Femur (tissue), 1 donor: Measurements from ENCODE around the gene EDEM2.
"Not testable (repeated sequence)": the region's sequence is repeated elsewhere in the genome, so short reads cannot be mapped to it uniquely, and the experiment has no call there.

Experiments used
- DNase-seq: peaks from one replicate; pipeline ENCODE4 v3.0.0-alpha.2; 2017

EDEM2 gene

DNA sequence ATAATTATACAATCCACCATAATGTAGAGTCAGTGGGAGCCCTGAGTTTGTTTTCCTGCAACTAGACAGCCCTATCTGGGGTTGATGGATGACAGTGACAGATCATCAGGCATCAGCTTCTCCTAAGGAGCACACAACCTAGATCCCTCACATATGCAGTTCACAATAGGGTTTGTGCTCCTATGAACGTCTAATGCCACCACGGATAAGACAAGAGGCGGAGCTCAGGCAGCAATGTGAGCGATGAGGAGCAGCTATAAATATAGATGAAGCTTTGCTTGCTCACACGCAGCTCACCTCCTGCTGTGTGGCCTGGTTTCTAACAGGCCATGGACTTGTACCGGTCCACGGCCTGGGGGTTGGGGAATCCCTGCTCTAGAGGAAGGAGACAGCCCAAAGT is 25.9 kb downstream of the EDEM2 start:
- DNase-seq, result no peak

- no peak for DNase-seq
Observed at GRCh38 chr20:35120012-35120701, 27.0 kb downstream of the EDEM2 start.

DNA sequence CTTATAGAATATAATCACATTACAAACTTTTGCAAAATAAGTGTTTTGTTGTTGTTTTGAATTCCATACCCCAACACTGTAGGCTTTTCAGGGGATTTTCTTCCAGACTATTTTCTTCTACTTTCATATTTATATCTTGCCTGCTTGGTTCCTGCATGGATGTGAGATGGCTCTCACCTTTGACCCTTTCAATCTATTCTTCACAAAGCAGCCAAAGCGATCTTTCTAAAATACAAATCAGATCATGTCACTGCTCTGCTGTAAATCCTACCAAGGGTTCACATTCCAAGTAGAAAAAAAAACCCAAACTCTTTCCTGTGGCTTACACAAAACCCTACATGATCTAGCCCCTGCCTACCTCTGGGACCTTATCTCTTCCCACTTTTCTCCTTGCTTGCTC is 29.5 kb downstream of the EDEM2 start:
- no peak for DNase-seq

DNA sequence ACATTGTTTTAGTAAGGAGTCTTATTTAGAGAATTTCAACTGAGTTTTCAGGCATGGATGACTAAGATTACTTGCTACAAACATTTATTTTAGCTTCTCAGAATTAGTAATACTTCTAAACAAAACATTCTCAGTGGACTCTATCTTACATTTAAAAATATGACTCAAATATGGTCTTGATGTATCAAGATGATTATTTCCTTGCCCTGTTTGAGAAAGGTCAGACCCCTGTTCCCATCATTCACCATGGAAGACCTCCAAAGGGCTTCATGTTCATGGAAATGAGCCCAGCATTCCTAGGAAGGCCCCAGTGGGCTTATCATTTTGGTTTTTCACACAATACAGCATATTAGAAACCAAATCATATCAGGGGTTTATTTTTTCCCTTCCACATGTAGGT is 29.9 kb downstream of the EDEM2 start:
- DNase-seq, result no peak

DNA sequence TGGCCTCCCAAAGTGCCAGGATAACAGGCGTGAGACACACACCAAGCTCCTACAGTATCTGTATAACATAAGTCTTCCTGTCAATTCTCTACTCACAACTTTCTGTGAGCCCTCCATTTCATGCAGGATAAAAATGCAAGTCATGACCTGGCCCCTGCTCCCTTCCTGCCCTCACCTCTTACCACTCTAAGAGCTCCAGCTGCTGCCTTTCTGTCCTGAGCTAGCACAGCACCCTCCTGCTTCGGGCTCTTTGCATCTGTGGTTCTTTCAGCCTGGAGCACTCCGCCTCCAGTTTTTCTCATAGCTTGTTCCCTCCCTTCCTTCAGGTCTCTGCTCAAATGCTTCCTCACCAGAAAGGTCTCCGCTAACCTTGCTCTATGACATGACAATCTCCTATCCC is 30.9 kb downstream of the EDEM2 start:
- DNase-seq, result no peak

DNA sequence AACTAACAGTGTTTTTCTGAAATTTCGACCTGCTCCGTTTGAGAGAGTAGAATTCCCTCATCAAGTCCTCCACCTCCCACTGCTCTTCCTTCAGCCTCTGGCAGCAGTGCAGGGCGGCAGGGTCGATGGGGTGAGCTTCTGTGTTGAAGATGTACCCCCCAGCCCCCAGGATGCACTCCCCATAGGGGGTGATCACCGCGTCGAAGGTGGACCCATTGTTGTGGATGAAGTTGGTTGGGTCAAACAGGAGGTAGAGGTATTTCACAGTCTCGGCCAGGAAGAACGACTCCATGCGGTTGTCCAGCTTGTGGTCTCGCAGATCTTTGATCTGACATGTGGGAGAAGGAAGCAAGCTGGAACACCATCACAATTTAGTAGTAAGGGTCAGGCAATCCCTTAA is 31.5 kb downstream of the EDEM2 start:
- DNase-seq, result no peak

- not testable (repeated sequence) for DNase-seq
Observed at GRCh38 chr20:35112276-35112675, 34.9 kb downstream of the EDEM2 start.

GRCh38 chr20:35111141-35111888 is 35.8 kb downstream of the EDEM2 start:
- no peak for DNase-seq

DNA sequence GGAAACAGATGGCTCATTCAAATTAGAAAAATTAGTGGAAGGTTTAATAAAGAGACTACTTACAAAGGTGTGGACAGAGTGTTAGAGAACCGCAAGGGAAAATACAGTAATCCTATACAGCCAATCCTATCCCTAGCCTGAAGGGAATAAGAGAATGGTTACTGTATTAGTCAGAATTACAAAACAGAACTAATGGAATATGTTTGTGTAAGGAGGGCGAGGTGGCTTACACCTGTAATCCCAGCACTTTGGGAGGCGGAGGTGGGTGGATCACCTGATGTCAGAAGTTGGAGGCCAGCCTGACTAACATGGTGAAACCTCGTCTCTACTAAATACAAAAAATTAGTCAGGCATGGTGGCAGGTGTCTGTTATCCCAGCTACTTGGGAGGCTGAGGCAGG is 38.2 kb downstream of the EDEM2 start:
- no peak for DNase-seq

DNA sequence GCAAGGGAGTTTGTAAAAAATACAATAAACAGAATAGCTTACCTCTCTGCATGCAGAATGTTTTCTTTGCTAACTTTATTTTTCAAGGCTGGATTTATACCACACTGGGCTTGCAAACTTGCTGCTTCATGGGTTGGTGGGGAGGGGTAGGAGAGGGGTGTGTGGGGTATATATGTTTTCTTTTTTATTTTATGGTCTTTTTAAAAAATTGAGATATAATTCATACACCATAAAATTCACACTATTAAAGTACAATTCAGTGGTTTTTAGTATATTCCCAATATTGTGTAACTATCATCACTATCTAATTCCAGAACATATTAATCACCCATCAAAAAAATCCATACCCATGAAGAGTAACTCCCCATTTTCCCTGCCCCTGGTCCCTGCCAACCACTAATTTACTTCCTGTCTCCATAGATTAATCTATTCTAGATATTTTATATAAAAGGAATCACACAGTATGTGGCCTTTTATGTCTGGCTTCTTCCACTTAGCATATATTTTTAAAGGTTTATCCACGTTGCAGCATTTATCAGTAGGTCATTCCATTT is 40.2 kb downstream of the EDEM2 start:
- no peak for DNase-seq

GRCh38 chr20:35104685-35105295 is 42.3 kb downstream of the EDEM2 start:
- DNase-seq, result no peak

DNA sequence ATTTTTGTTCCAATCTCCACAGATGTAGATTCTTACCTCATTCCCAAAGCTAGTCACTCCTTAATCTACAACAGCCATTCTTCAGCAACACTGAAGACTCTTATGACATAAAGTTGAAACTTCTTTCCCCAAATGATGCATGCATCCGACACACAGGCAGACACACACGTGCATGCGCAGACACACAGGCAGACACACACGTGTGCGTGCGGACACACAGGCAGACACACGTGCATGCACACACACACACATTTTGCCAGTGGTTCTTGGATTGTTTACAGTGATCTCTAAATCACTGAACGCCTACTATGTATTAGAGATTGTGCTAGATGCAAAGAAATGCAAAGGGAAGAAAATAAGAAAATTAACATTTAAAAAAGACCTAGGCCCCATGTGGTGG is 45.5 kb downstream of the EDEM2 start:
- no peak for DNase-seq

DNA sequence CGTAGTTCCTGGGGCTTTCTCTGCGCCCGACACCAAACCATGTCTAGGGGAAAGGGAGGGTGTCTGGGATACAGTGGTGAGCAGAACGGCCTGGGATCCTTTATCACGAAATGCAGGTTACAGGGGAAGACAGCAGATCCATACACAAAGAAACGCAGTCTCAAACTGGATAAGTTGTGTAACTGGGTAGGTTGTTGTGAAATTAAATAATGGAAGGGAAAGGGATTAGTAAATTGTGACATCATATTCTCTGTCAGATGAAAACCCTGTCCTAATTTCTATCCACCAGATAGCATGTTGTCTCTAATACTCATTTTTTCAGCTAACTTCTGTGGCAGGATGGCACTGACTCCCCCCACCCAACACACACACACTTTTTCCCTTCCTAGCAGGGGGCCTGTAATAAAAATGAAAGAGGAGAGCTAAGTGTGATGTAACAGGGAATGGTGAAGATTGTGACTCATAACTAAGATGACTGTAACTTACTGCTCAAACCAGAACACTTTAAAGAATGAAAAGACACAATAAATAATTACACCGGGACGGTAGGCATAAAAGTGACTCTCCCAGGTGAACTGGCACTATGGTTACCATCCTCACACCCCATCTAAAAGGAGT is 53.8 kb downstream of the EDEM2 start:
- DNase-seq, result no peak

DNA sequence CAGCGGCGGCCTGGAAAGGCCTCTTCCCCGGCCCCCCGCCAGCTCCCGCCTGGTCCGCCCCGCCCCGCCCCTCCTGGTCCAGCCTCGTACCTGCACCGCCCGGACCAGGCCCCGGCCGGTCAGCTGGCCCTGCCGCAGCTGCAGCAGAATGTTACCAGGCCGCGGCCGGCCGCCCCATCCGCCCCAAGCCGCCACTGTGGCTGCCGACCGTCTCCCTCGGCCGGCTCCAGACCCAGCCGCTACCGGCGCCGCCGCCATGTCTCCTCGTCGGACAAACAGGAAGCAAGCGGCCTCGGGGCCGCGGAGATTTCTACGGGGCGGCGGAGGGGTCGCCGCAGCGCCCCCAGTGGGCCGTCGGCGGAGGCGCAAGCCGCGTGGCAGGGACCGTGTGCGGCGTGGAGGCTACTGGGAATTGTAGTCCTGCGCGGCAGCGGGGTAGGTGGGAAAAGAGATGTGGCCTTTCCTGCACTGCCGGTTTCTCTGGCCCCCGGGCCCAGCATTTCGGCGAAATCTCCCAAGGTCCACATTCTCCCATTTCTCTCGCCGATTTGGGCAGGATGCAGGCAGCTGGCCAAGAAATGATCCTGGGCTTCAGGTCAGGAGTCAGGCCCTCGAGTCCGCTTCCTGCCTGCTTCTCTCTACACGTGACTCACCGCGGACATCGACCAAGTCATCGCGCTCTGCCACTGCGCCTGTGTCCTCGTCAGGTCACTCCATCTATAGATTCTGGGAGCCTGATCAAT is 54.4 kb downstream of the EDEM2 start, which contains the start of gene TRPC4AP:
Gene TRPC4AP (minus strand): TSS at position 284 of the 743 bp plus-strand sequence. CDS start 26 bp downstream, at position 258.
- DNase-seq, result peak; percentile 94

DNA sequence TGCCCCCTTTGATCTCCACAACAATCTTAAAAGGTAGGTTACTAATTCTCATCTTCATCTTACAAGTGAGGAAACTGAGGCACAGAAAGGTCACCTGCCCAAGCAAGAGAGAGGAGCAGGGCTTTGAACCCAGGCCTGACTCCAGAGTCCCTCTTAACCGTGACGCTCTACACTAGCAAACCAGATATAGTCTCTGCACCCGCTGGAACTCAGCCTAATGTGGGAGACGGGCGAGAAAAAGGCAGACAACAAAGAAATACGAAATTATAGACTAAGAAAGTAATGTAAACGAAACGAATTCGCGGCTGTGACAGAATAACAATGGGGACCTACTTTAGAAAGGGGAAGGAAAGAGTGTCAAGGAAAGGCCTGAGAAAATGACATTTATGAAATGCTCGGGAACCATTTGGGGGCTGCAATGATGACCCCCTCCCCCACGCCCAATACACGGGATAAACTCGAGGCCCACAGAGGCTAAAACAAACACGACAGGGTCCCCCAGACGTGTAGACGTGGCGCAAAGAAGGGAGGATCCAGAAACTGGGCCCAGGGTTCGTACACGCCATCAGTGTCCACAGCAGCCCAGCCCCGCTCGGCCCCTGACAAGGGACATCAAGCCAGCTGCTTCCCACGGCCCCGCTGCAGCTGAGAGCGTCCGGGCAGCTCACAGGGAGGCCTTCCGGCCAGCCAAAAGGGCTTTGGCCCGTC is 55.2 kb downstream of the EDEM2 start:
- DNase-seq, result no peak

DNA sequence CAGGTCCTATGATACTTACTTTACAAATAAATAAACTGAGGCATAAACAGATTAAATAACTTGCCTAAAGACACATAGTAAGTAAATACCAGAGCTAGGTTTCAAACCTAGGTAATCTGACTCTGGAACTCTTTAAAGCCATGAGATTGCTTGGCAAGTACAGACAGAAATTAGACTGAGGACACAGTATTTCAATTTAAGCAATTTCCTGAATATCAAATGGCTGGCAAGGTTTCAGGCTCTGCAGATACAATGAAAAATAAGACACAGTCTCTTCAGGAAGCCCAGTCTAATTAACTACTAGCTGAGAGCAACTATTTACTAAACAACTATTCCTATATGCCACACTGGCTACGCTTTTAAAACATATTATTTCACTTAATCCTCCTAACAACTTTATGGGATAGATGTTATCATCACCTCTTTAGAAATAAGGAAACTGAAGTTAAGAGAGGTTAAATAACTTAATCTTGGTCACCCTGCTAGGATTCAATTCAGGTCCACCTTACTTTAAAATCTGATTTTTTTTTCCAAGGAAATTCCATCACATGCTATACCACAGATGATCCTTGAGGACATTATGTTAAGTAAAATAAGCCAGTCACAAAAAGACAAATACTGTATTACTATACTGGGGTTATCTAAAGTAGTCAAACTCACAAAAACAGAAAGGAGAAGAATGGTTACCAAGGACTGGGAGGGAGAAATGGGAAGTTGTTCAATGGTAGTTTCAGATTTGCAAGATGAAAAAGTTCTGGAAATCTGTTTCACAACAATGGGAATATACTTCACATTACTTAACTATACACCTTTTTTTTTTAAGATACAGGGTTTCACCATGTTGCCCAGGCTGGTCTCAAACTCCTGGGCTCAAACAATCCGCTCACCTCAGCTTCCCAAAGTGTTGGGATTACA is 58.6 kb downstream of the EDEM2 start:
- no peak for DNase-seq

DNA sequence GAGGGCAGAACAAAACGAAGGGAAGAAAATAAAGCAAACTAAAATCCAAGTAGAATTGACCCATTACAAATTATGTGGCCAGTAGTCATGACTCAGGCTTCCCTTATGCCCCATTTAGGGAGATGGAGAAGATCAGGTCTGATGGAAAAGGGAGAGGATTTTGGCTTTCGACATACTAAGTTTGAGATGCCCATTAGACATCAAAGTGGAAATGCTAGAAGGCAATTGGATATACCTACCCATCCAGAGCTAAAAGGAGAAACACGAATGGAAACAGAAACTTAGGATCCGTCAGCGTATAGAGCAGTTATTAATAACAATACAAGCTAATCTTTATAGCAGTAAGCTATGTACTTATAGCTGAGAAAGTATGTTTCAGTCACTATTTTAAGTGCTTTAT is 59.3 kb downstream of the EDEM2 start:
- DNase-seq, result no peak

DNA sequence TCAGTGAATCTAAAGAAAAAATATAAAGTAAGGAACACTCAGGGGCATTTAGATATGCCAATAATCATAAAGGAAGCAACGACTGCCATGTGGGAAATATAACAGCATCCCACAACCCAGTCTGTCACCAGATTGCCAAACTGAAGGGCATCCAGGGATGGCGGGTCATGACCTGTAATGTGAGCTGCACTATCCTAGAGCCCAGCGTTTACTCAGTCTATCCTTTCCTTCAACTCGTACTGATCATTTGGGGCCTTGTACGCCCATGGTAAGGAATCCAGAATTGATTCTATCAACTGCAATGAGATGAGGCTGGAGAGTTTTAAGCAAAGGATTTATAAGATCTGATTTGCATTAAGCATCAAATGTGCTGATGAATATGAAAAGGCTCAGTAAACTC is 59.8 kb downstream of the EDEM2 start:
- DNase-seq, result no peak

GRCh38 chr20:35085477-35086225 is 61.5 kb downstream of the EDEM2 start:
- no peak for DNase-seq

DNA sequence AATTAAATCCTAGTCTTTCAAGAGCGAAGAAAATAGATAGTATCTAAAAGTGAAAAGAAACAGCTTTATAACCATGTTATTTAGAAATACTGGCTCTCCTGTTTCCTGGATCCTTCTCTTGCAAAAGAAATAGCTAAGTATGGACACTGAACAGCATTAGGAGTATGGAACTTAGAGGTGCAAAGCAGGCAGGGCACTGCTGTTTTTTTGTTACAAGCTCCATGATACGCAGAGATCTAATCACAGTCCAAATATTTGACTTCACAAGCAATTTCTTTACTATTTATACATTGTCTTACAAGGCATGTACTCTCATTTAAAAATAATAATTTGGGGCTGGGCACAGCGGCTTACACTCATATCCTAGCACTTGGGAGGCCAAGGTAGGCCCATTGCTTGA is 62.1 kb downstream of the EDEM2 start:
- DNase-seq, result no peak
